ENCODE measurements around the gene PCDHA11.

PCDHA11 gene

GRCh38 chr5:140916325-140916724 lies 47.6 kb downstream of the PCDHA11 start:
- DNase-seq (ENCODE audit: low read depth, low spot score): no peak
